Measurements from ENCODE around the gene REL. TPM values are rescaled to one million over a fixed set of nuclear protein-coding genes. Genes with fewer than 3 reads are reported as not detected.

REL gene
- total RNA-seq, 1 experiment from 2014 or later, result 6.2 TPM

DNA sequence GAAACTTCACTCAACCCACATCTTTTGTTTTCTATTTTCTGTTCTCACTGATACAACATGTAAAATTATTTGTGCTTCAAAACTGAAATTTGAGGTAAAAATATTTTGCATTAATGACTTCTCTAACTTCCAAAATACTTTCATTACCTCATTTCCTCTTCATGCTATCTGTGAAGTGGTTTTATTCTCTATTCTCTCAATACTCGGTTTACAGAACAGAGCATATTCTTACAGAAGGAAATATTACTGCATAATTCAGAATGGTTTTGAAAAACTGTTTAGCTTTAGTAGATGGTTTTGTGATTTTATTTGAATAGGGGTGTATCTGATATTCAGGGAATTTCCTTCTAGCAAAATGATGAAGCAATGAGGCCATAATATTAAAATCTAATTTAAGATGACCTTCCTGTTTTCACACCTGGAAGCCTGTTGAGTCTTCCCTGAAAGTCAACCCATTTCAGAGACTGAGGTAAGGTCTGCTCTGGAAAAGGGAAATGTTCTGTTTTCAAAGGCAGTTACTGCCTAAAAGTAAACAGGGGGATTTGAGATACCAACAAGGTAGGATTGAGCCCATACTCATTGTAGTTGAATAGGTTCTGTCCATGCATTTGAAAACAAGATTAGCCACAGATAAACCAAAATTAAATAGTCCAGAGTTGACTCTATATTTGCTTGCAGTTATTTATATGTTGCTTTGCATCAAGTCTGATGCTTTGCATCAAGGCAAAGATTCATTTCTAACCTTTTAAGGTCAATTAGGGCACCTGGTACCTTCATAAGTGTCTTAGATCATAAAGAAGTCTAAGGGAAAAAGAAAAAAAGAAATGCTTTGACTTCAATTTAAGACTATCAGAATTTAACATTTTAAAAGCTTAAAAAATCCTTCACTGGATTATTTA, 85.4 kb downstream of the REL start:
- H3K4me2 ChIP-seq (ENCODE audit: insufficient read depth, insufficient read length, low read length), result no peak overlapping the region

More for the DNA sequence above, 85.4 kb downstream of the REL start:
- H2AK5ac ChIP-seq (ENCODE audit: insufficient read length, low read length), result no peak overlapping the region
- H2BK5ac ChIP-seq (ENCODE audit: insufficient read length, low read length), result no peak overlapping the region
- H2BK15ac ChIP-seq (ENCODE audit: low read depth, low read length), result no peak overlapping the region
- H4K8ac ChIP-seq (replicated peaks; ENCODE audit: insufficient read length, low read depth, low read length), result no peak overlapping the region
- no peaks in the 10 kb centered on the region for H4K20me1 ChIP-seq (ENCODE audit: control insufficient read depth, insufficient read depth, insufficient read length)
- H3K79me1 ChIP-seq (ENCODE audit: insufficient read depth, low read depth, low read length, poor library complexity, severe bottlenecking), result no peaks in the 10 kb centered on the region
- Mint-ChIP-seq H3K36me3 (ENCODE audit: insufficient read depth in 1 of 3, low read depth in 3 of 3) (no peaks in the 10 kb centered on the region), H3K9me3 (no peaks in the 10 kb centered on the region), H3K4me1 (peaks cover 3 to 9% of the 10 kb centered on the region in 2 experiments; a peak in 3 of 4 replicates), H3K27me3 (ENCODE audit: low read depth) (no peaks in the 10 kb centered on the region), H3K4me3 (no peak overlapping the region), H3K27ac (no peak overlapping the region)
- H2BK12ac ChIP-seq (ENCODE audit: insufficient read length, low read depth, low read length), result no peak overlapping the region
- no peaks in the 10 kb centered on the region for H3K9me3 ChIP-seq (ENCODE audit: control insufficient read depth, low read depth, low read length)
- H2BK20ac ChIP-seq (ENCODE audit: low read depth, low read length, poor library complexity, severe bottlenecking), result no peak overlapping the region
- H2BK120ac ChIP-seq (ENCODE audit: low read depth, low read length, poor library complexity, severe bottlenecking), result no peak overlapping the region
- H2AFZ ChIP-seq (ENCODE audit: low read length), result no peak overlapping the region
- H3K79me2 ChIP-seq (ENCODE audit: insufficient read depth, low read length), result no peaks in the 10 kb centered on the region
- no peak overlapping the region for H4K91ac ChIP-seq (ENCODE audit: insufficient read length, low read depth, low read length)
- TF ChIP-seq, protein P1, sequence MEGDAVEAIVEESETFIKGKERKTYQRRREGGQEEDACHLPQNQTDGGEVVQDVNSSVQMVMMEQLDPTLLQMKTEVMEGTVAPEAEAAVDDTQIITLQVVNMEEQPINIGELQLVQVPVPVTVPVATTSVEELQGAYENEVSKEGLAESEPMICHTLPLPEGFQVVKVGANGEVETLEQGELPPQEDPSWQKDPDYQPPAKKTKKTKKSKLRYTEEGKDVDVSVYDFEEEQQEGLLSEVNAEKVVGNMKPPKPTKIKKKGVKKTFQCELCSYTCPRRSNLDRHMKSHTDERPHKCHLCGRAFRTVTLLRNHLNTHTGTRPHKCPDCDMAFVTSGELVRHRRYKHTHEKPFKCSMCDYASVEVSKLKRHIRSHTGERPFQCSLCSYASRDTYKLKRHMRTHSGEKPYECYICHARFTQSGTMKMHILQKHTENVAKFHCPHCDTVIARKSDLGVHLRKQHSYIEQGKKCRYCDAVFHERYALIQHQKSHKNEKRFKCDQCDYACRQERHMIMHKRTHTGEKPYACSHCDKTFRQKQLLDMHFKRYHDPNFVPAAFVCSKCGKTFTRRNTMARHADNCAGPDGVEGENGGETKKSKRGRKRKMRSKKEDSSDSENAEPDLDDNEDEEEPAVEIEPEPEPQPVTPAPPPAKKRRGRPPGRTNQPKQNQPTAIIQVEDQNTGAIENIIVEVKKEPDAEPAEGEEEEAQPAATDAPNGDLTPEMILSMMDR (conservative IDR thresholded peaks at IDR 0.05), result no peak
- H3K56ac ChIP-seq (ENCODE audit: insufficient read length, low read depth, low read length), result no peak overlapping the region
- no peaks in the 10 kb centered on the region for H3K23me2 ChIP-seq (ENCODE audit: insufficient read length, low read depth, low read length, poor library complexity, severe bottlenecking)
- no CpG with 5 or more reads among the region's 1 CpG for WGBS (ENCODE audit: extremely low coverage, insufficient read length, low lambda C conversion rate)
- DNase-seq, result no peak
- no peak overlapping the region for H3K23ac ChIP-seq (ENCODE audit: insufficient read length, low read depth, low read length)
- H3K4ac ChIP-seq (ENCODE audit: low read depth, low read length), result no peak overlapping the region
- H4K5ac ChIP-seq (ENCODE audit: insufficient read length, low read depth, low read length), result no peak overlapping the region
- no peaks in the 10 kb centered on the region; the same call in 1 of the 2 replicates for H3K4me1 ChIP-seq (ENCODE audit: insufficient read depth, low read length)
- H3K27me3 ChIP-seq (ENCODE audit: insufficient read depth, low read length), result no peaks in the 10 kb centered on the region
- no peak overlapping the region for H3T11ph ChIP-seq (ENCODE audit: low read length)
- H3K27ac ChIP-seq (ENCODE audit: insufficient read length, low read depth, low read length), result no peak overlapping the region
- H3K14ac ChIP-seq (ENCODE audit: insufficient read depth, low read length), result no peak overlapping the region
- no peak overlapping the region for H3K9ac ChIP-seq (ENCODE audit: extremely low read depth, insufficient read length, low read length)
- no peak overlapping the region for H3K18ac ChIP-seq (ENCODE audit: insufficient read length, low read depth, low read length)
